Parathyroid adenoma (tissue), 2 donors: ENCODE results near the gene RGS16.
A peak's percentile ranks its signal among the peaks of the same experiment; 100 is the strongest.

Experiments
- H2AFZ ChIP-seq: fragments of 300-600 bp; sonication (generic); one replicate; pipeline ENCODE4 v1.7.0; 2017; ENCODE audit warnings: antibody characterized with exemption, mild to moderate bottlenecking
- H3K27ac ChIP-seq: fragments of 300-600 bp; sonication (generic); one replicate; pipeline ENCODE4 v1.7.0; 2017
- H3K27me3 ChIP-seq: fragments of 300-600 bp; sonication (generic); one replicate; pipeline ENCODE4 v1.7.0; 2017; ENCODE audit warnings: low read length; ENCODE audit not compliant: control insufficient read depth, insufficient read depth
- H3K36me3 ChIP-seq: fragments of 300-600 bp; sonication (generic); one replicate; pipeline ENCODE4 v1.7.0; 2017; ENCODE audit warnings: low read length; ENCODE audit not compliant: control insufficient read depth, insufficient read depth
- H3K4me1 ChIP-seq: fragments of 300-600 bp; sonication (generic); one replicate; pipeline ENCODE4 v1.7.0; 2017; ENCODE audit warnings: control low read depth
- H3K4me2 ChIP-seq: fragments of 300-600 bp; sonication (generic); one replicate; pipeline ENCODE4 v1.7.0; 2017; ENCODE audit warnings: low read length
- H3K4me3 ChIP-seq: fragments of 300-600 bp; sonication (generic); one replicate; pipeline ENCODE4 v1.7.0; 2017; ENCODE audit warnings: low read depth, low read length
- H3K79me2 ChIP-seq: fragments of 300-600 bp; sonication (generic); one replicate; pipeline ENCODE4 v1.7.0; 2017; ENCODE audit warnings: control low read depth
- H3K9ac ChIP-seq: fragments of 300-600 bp; sonication (generic); one replicate; pipeline ENCODE4 v1.7.0; 2017; ENCODE audit warnings: mild to moderate bottlenecking
- H3K9me3 ChIP-seq: fragments of 300-600 bp; sonication (generic); one replicate; pipeline ENCODE4 v1.7.0; 2017; ENCODE audit warnings: low read length; ENCODE audit not compliant: control insufficient read depth
- CTCF ChIP-seq: fragments of 300-600 bp; sonication (generic); IDR thresholded peaks from one replicate; pipeline ENCODE4 v1.7.0; 2017; ENCODE audit warnings: antibody characterized with exemption, mild to moderate bottlenecking
- donor health status: primary hyperparathyroidism.

RGS16 gene

GRCh38 chr1:182604175-182605164, at the start of gene RGS16:
Gene RGS16, minus strand, starts transcription at chr1:182604389. Its CDS starts 130 bp downstream, at chr1:182604259.
- no peak within 1 kb of the TSS for H3K27ac ChIP-seq
- no peaks in the 10 kb centered on the region for H3K9me3 ChIP-seq
- no peaks in the 10 kb centered on the region for H3K4me1 ChIP-seq
- peak within 1 kb of the TSS; percentile 45 for H3K4me3 ChIP-seq
- TF ChIP-seq CTCF: no peak
- H3K4me2 ChIP-seq: peak within 1 kb of the TSS; percentile 72
- H3K9ac ChIP-seq: no peak within 1 kb of the TSS
- H3K36me3 ChIP-seq: no peaks in the 10 kb centered on the region
- no peaks in the 10 kb centered on the region for H3K79me2 ChIP-seq
- H3K27me3 ChIP-seq: no peaks in the 10 kb centered on the region
- H2AFZ ChIP-seq: peak within 1 kb of the TSS; percentile 36

DNA sequence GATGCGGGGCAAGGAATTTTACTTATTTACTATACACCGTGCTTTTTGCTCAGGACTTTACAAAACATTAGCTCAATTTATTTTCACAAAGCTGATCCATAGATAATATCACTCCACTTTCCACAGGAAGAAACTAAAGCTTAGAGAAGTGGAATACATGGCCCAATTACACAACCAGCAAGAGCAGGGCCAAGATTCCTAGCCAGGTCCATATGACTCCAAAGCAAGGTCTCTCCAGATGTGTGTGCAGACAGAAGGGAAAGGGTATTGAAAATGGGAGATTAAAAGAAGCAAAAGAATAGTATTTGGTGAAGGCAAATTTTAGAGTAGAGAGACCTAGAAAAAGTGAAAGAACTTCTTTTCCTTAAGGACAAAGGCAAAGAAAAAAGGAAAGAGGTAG, 49.8 kb upstream of the RGS16 start:
- Histone ChIP-seq H3K27ac (no peak overlapping the region), H3K4me2 (no peak overlapping the region), H3K27me3 (no peaks in the 10 kb centered on the region), H3K36me3 (no peaks in the 10 kb centered on the region), H3K4me1 (no peaks in the 10 kb centered on the region), H3K9me3 (no peaks in the 10 kb centered on the region), H2AFZ (no peak overlapping the region), H3K79me2 (no peaks in the 10 kb centered on the region), H3K4me3 (no peak overlapping the region), H3K9ac (no peak overlapping the region)
- TF ChIP-seq CTCF: no peak

DNA sequence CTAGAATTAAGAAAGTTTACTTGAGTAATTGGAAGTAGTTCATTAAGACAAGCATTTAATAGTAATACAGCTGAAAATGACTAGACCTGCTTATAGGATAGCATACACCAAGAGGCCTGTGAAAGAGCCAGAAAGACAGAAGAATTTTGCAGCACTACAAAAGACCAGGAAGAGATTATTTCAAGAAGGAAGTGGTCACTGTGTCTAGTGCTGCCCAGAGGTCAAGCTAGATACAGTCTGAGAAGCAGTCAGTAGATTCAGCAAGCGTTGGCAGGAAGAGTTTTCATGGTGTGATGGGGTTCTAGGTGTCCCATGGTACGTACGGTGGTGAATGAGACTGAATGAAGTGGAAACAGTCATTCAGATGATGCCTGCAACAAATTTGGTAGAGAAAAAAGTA, 48.7 kb upstream of the RGS16 start:
- H3K9me3 ChIP-seq: no peaks in the 10 kb centered on the region
- no peak overlapping the region for H3K9ac ChIP-seq
- H3K27ac ChIP-seq: no peak overlapping the region
- no peak overlapping the region for H3K4me2 ChIP-seq
- H3K36me3 ChIP-seq: no peaks in the 10 kb centered on the region
- no peak overlapping the region for H3K4me3 ChIP-seq
- TF ChIP-seq CTCF: no peak
- no peaks in the 10 kb centered on the region for H3K4me1 ChIP-seq
- H2AFZ ChIP-seq: no peak overlapping the region
- H3K79me2 ChIP-seq: no peaks in the 10 kb centered on the region
- H3K27me3 ChIP-seq: no peaks in the 10 kb centered on the region

DNA sequence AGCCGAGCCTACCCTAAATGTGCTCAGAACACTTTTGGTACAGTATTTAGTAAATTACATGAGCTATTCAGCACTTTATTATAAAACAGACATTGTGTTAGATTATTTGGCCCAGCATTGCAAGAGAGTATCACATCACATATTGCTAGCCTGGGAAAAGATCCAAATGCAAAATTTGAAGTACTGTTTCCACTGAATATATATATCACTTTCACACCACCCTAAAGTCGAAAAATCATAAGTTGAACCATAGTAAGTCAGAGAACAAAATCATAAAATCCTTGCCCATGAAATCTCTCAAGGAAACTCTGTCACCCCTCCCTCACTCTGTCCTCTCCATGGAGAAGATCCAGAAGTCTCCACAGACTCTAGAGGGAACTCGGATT, 47.1 kb upstream of the RGS16 start:
- no peak for TF ChIP-seq CTCF
- no peak overlapping the region for H3K9ac ChIP-seq
- no peaks in the 10 kb centered on the region for H3K36me3 ChIP-seq

More for the DNA sequence above, 47.1 kb upstream of the RGS16 start:
- Histone ChIP-seq H3K4me3 (no peak overlapping the region), H3K27ac (no peak overlapping the region), H3K79me2 (no peaks in the 10 kb centered on the region), H2AFZ (no peak overlapping the region), H3K9me3 (no peaks in the 10 kb centered on the region), H3K4me1 (no peaks in the 10 kb centered on the region), H3K4me2 (no peak overlapping the region), H3K27me3 (no peaks in the 10 kb centered on the region)
